NT2/D1 (cell line): ENCODE data around the gene VAMP7.

ENCODE experiments used
- DNase-seq: peaks from one replicate; pipeline ENCODE4 v3.0.0-alpha.2; 2011; ENCODE audit warnings: low read depth, low spot score
- H3K27me3 ChIP-seq: 2 replicates; pipeline ENCODE4 v1.6.0; 2011; ENCODE audit warnings: mild to moderate bottlenecking; ENCODE audit not compliant: insufficient read length, insufficient read depth
- H3K36me3 ChIP-seq: 2 replicates; pipeline ENCODE4 v1.6.1; 2011; ENCODE audit warnings: mild to moderate bottlenecking, low read length, mixed read lengths; ENCODE audit not compliant: insufficient read depth, insufficient read length
- H3K4me1 ChIP-seq: 2 replicates; pipeline ENCODE4 v1.5.1; 2011; ENCODE audit not compliant: insufficient read depth, insufficient read length
- H3K4me3 ChIP-seq: 2 replicates; pipeline ENCODE4 v1.5.1; 2011; ENCODE audit warnings: low read depth; ENCODE audit not compliant: insufficient read length
- H3K9ac ChIP-seq: 2 replicates; pipeline ENCODE4 v1.6.0; 2011; ENCODE audit warnings: low read depth; ENCODE audit not compliant: insufficient read length
- H3K9me3 ChIP-seq: 2 replicates; pipeline ENCODE4 v1.5.1; 2011; ENCODE audit warnings: mild to moderate bottlenecking, low read length; ENCODE audit not compliant: insufficient read depth
- SUZ12 ChIP-seq: IDR thresholded peaks from 2 replicates; pipeline ENCODE4 v1.6.1; 2011; ENCODE audit not compliant: insufficient read length, insufficient read depth; ENCODE audit errors: extremely low read depth
- YY1 ChIP-seq: IDR thresholded peaks from 2 replicates; pipeline ENCODE4 v1.6.1; 2011; ENCODE audit not compliant: insufficient read length, insufficient read depth
- ZNF274 ChIP-seq: IDR thresholded peaks from 2 replicates; pipeline ENCODE4 v1.6.1; 2011; ENCODE audit warnings: mild to moderate bottlenecking, low read depth, low read length

VAMP7 gene

GRCh38 chrX:155953055-155953454 is 71.9 kb downstream of the VAMP7 start:
- H3K9ac ChIP-seq = no peak overlapping the region
- H3K4me1 ChIP-seq = no peaks in the 10 kb centered on the region
- H3K4me3 ChIP-seq = no peak overlapping the region
- no peaks in the 10 kb centered on the region for H3K27me3 ChIP-seq
- no peak for TF ChIP-seq ZNF274
- TF ChIP-seq SUZ12 = no peak
- TF ChIP-seq YY1 = no peak
- no peak for DNase-seq
- H3K36me3 ChIP-seq = no peaks in the 10 kb centered on the region
- no peaks in the 10 kb centered on the region for H3K9me3 ChIP-seq

DNA sequence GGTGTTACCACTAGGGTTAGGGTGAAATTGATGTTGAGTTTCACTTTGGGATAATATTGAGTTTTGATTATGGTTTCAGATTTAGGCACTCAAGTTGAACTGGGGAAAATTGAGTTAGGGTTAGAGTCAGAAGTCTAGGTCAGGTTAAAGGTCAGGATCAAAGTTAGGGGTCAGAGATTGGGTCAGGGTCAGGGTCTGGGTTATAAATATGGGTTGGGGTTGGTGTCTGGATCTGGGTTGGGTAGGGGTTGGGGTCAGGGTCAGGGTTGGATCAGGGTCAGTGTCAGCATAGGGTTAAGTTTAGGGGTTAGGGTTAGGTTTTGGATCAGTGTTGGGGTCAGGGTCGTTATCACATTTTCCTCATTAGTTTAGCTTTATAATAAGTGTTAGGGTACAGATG is 73.6 kb downstream of the VAMP7 start:
- H3K27me3 ChIP-seq = no peaks in the 10 kb centered on the region
- DNase-seq = no peak
- no peak for TF ChIP-seq ZNF274
- TF ChIP-seq YY1 = no peak
- no peak for TF ChIP-seq SUZ12
- H3K9ac ChIP-seq = no peak overlapping the region
- H3K4me3 ChIP-seq = no peak overlapping the region
- no peaks in the 10 kb centered on the region for H3K4me1 ChIP-seq
- H3K9me3 ChIP-seq = no peaks in the 10 kb centered on the region
- no peaks in the 10 kb centered on the region for H3K36me3 ChIP-seq

DNA sequence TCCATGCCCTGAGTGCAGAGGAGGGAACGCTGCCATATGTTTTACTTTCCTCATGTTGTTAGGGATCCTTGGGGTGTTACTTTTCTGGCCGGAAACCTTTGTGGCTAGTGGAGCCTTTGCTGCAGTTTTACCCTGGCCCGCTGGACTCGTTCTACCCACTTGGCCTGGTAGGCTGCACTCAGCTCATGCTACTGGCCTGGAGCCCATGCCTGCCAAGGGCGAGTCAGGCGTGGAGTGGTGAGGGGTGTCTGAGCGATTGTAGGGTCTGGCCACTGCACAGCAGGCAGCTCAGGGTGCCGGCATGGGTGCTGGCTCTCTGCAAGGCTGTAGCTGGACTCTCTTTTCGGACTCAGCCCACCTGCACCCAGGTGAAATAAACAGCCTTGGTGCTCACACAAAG is 75.0 kb downstream of the VAMP7 start:
- H3K9ac ChIP-seq = no peak overlapping the region
- no peaks in the 10 kb centered on the region for H3K4me1 ChIP-seq
- H3K9me3 ChIP-seq = no peaks in the 10 kb centered on the region
- DNase-seq = no peak
- TF ChIP-seq SUZ12 (no peak), YY1 (no peak)
- no peak overlapping the region for H3K4me3 ChIP-seq
- H3K27me3 ChIP-seq = no peaks in the 10 kb centered on the region
- H3K36me3 ChIP-seq = no peaks in the 10 kb centered on the region

- Histone ChIP-seq H3K4me3 (no peak overlapping the region), H3K9ac (no peak overlapping the region), H3K36me3 (no peaks in the 10 kb centered on the region), H3K4me1 (no peaks in the 10 kb centered on the region), H3K27me3 (no peaks in the 10 kb centered on the region), H3K9me3 (no peaks in the 10 kb centered on the region)
- DNase-seq = no peak
- TF ChIP-seq SUZ12 = no peak
- TF ChIP-seq ZNF274 = no peak
- no peak for TF ChIP-seq YY1
These were observed 75.5 kb downstream of the VAMP7 start for GRCh38 chrX:155956649-155957048.

DNA sequence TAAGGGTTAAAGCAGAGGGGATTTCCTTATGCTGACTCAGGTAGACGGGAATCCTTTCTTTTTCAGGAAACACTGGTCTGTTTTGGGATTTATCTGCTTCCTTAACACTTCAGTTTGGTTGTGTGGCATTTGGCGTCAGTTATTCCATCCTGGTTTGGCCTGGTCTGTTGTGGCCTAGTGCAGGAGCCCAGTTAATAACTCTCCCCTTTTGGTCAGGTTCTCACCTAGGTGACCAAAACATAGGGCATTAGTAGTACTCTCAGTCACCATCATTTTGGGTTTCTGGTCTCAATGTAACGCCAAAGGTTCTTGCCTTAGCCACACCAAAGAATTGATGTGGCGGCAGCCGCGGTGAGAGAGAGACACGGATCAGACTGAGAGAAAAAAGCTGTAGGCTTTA is 76.7 kb downstream of the VAMP7 start:
- TF ChIP-seq ZNF274 (no peak), SUZ12 (no peak), YY1 (no peak)
- no peaks in the 10 kb centered on the region for H3K27me3 ChIP-seq
- no peak overlapping the region for H3K4me3 ChIP-seq
- H3K4me1 ChIP-seq = no peaks in the 10 kb centered on the region
- no peak for DNase-seq
- H3K36me3 ChIP-seq = no peaks in the 10 kb centered on the region
- H3K9ac ChIP-seq = peak overlapping the region; percentile 16
- H3K9me3 ChIP-seq = 0 out of 2 replicates have a peak, but pooled peaks cover under 1% of the 10 kb centered on the region

DNA sequence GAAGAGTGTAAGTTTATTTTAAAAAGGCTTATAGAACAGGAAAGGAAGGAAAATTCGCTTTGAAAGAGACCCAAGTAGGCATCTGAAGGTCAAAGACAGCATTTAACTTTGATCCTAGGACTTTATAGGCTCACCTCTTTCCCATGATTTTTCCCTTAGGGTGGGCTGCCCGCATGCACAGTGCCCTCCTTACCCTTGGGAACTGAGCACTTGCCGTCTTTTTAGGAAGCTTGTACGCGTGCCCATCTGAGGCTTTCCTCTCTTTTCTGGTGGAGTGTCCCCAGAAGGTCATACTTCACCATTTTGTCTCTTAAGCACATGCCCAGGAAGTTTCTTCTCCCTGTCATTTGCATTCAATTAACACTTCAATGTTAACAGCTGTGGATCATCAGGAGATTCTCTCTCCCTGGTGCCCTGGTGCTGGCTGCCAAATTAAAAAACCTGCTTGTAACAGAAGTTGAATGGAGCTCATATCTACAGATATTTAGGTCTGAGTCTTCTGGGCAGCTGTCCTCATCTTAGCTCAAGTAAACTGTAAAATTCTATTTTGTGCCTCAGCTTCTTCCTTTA is 78.0 kb downstream of the VAMP7 start:
- Histone ChIP-seq H3K27me3 (no peaks in the 10 kb centered on the region), H3K36me3 (no peaks in the 10 kb centered on the region), H3K4me3 (peak overlapping the region; percentile 19), H3K9me3 (peaks cover 12% of the 10 kb centered on the region; the same call in 1 of the 2 replicates), H3K9ac (peak overlapping the region; percentile 58), H3K4me1 (no peaks in the 10 kb centered on the region)
- peak; percentile 33 for DNase-seq
- TF ChIP-seq SUZ12 = no peak
- TF ChIP-seq ZNF274 = no peak
- no peak for TF ChIP-seq YY1

- TF ChIP-seq SUZ12 = no peak
- Histone ChIP-seq H3K4me1 (no peaks in the 10 kb centered on the region), H3K36me3 (no peaks in the 10 kb centered on the region), H3K4me3 (no peak overlapping the region), H3K27me3 (no peaks in the 10 kb centered on the region), H3K9ac (no peak overlapping the region), H3K9me3 (peaks cover 27% of the 10 kb centered on the region)
- DNase-seq = no peak
These were observed 81.8 kb downstream of the VAMP7 start for GRCh38 chrX:155962906-155963305.

GRCh38 chrX:155966876-155967275 is 85.7 kb downstream of the VAMP7 start:
- TF ChIP-seq SUZ12 (no peak), ZNF274 (no peak)
- no peaks in the 10 kb centered on the region for H3K27me3 ChIP-seq
- no peak overlapping the region for H3K9ac ChIP-seq
- peak; percentile 35 for DNase-seq
- H3K9me3 ChIP-seq = peaks cover 36% of the 10 kb centered on the region
- no peaks in the 10 kb centered on the region for H3K36me3 ChIP-seq
- no peaks in the 10 kb centered on the region for H3K4me1 ChIP-seq
- H3K4me3 ChIP-seq = no peak overlapping the region
